ENCODE measurements around the gene MRPL44.
"Not testable (repeated sequence)": the region's sequence is repeated elsewhere in the genome, so short reads cannot be mapped to it uniquely, and the experiment has no call there.

Gene MRPL44

GRCh38 chr2:223970343-223971128 lies 13.3 kb downstream of the MRPL44 start:
- DNase-seq (ENCODE audit: low read depth in 2 of 2): peak in 1 of 2 donors; percentile 58

- DNase-seq (ENCODE audit: low read depth in 2 of 2): no peak
Observed at GRCh38 chr2:223971731-223972130, 14.5 kb downstream of the MRPL44 start.

GRCh38 chr2:223972656-223973102 lies 15.4 kb downstream of the MRPL44 start:
- DNase-seq (ENCODE audit: low read depth in 2 of 2): no peak

DNA sequence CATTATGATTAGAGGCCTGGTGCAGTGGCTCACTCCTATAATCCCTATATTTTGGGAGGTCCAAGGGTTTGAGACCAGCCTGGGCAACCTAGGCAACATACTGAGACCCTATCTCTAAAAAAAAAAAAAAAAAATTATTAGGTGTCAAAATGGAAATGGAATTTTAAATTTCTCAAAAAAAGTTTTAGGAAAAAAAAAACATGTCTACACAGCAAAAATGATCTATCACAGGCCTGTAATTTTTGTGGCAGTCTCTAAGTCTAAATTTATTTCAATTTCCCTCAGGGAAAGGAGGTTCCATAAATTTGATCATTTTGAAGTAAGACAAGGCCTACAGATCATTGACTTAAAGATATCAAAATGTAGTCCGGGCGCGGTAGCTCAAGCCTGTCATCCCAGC lies 16.3 kb downstream of the MRPL44 start:
- no peak for DNase-seq (ENCODE audit: low read depth in 2 of 2)

DNA sequence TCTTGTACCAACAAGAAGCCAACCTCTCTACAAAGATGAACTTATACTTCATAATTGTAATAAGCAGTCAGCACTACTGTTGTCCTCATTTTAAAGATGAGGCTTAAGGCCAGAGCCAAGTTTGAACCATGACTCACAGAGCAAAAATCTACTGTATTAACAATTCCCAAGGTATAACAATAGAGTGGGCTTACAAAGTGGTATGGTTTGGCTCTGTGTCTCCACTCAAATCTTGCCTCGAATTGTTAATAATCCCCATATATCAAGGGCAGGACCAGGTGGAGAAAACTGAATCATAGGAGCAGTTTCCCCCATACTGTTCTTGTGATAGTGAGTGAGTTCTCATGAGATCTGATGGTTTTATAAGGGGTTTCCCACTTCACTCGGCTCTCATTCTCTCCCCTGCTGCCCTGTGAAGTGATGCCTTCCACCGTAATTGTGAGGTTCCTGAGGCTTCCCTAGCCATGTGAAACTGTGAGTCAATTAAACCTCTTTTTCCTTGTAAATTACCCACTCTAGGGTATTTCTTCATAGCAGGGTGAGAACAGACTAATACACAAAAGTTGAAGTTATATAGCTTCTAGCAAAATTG lies 19.5 kb downstream of the MRPL44 start:
- no peak for DNase-seq (ENCODE audit: low read depth in 2 of 2)

- DNase-seq (ENCODE audit: low read depth in 2 of 2): no peak
Observed at GRCh38 chr2:223978451-223978850, 21.2 kb downstream of the MRPL44 start.

DNA sequence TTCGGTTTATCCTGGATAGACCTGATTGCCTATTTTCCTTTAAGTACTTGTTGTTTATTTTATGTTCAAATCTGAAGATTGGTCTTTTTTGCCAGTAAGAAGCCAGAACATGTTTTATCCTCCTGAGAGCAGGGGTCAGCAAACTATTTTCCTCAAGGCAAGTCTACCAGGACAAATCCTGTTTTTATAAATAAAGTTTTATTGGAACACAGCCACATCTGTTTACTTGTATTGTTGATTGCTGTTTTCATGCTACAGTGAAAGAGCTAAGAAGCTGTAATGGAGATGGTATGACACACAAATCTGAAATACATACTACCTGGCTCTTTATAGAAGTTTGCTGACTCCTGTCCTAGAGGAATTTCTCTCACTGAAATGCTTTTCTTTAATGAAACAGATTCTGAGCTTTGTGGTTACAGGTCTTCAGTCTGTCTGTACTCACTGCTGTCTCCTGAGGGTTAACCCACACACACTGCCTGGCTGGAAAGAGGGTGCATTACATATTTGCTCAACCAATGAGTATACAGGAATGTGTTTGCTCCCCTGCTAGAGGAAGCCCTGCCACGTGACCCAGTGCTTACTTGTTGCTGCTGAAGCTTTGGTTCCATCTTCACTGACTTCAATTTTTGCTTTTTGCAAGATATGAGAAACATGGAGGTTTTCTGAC lies 22.6 kb downstream of the MRPL44 start:
- DNase-seq (ENCODE audit: low read depth in 2 of 2): no peak

GRCh38 chr2:223980397-223980735 lies 23.1 kb downstream of the MRPL44 start:
- DNase-seq (ENCODE audit: low read depth in 2 of 2): no peak

GRCh38 chr2:223980803-223981202 lies 23.5 kb downstream of the MRPL44 start:
- DNase-seq (ENCODE audit: low read depth in 2 of 2): no peak

- no peak for DNase-seq (ENCODE audit: low read depth in 2 of 2)
Observed at GRCh38 chr2:223981241-223981640, 24.0 kb downstream of the MRPL44 start.

GRCh38 chr2:223989206-223989855 lies 32.1 kb downstream of the MRPL44 start:
- no peak for DNase-seq (ENCODE audit: low read depth in 2 of 2)

- no peak for DNase-seq (ENCODE audit: low read depth in 2 of 2)
Observed at GRCh38 chr2:223989856-223990232, 32.6 kb downstream of the MRPL44 start.

GRCh38 chr2:223991611-223992010 lies 34.3 kb downstream of the MRPL44 start:
- no peak for DNase-seq (ENCODE audit: low read depth in 2 of 2)

- peak; percentile 9 to 50 for DNase-seq (ENCODE audit: low read depth in 2 of 2)
Observed at GRCh38 chr2:223993634-223994232, 36.5 kb downstream of the MRPL44 start.

DNA sequence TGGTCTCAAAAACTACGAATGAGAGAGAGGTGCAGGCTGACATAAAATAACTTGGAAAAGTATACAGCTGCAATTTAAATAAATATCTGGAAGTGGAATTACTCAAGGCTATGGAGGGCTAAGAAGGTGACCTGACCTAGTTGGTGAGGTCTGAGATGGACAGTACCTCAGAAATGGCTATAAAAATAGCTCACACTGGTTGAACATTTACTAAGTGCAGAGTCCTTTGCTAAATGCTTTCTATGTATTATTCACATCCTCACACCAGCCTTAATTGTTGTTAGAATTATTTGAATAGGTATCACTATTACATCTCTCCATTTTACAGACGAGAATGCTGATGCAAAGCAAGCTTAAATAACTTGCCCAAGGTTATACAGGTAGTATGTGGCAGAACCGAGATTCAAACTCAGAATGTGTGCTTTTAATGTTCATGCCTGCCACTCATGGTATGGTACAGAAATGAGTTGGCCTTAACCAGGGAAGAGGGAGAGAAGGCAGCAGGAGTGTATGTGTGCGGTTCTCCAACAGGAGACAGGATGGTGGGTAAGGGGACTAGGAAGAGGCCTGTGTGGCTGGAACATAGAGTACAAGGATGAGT lies 37.4 kb downstream of the MRPL44 start:
- DNase-seq (ENCODE audit: low read depth in 2 of 2): no peak

DNA sequence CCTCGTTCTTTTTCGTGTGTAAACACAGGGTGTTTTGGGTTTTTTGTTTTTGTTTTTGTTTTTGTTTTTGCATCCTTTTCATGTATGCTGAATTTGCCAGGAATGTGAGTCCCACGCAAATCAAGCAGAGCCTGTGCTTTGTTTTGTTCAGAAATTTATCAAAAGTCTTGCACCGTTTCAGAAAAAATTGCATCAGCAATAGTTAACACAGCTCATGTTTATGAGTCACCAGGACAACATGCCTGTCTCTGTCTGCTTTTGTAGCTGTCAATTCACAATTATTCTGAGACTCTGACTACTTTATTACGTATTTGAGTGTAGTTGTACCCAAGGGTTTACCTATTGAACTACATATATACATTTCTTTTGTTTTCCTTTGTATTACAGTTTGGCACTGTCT lies 38.3 kb downstream of the MRPL44 start:
- DNase-seq (ENCODE audit: low read depth in 2 of 2): no peak

DNA sequence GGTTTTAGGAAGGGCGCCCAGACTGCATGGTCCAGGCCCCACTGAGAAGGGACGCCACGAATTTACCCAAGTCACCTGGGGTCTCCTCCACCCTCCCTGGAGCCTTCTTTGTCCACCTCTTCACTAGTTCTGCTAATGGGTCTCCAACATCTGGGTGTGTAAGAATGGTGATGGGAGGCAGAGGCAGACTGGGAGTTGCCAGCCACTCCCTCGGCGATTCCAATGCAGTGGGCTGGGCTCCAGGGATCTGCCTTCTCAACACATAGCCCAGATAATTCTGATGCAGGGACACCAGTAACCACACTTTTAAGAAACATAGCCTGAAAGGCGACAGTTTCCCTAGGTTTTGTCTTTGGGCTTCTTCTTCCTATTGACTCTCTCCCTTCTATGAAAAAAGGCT lies 39.1 kb downstream of the MRPL44 start:
- no peak for DNase-seq (ENCODE audit: low read depth in 2 of 2)

GRCh38 chr2:223997938-223998337 lies 40.7 kb downstream of the MRPL44 start:
- no peak for DNase-seq (ENCODE audit: low read depth in 2 of 2)

GRCh38 chr2:223998948-223999347 lies 41.7 kb downstream of the MRPL44 start:
- DNase-seq (ENCODE audit: low read depth in 2 of 2): no peak

DNA sequence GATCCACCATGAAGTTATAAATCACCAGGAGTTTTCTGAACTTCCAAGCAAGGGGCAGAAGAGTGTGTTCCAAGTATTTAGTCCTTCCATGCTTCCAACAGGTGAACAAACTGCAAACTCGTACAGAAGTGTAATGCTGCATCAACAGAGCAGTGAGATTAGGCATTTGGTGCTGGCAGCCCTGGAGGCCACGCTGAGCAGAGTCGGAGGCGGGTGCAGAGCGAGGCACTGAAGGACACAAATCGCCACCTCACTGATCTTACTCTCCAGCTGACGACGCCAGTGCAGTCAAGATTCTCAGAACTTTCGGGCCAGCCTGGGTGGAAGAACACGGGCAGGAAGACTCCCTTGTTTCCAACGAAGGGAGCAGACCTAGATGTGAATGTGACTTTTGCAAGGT lies 42.6 kb downstream of the MRPL44 start:
- no peak for DNase-seq (ENCODE audit: low read depth in 2 of 2)

- not testable (repeated sequence) for DNase-seq (ENCODE audit: low read depth in 2 of 2)
Observed at GRCh38 chr2:224000662-224001061, 43.4 kb downstream of the MRPL44 start.

Data from stimulated activated CD4-positive, alpha-beta T cell treated with anti-CD3 and anti-CD28 coated beads, Interleukin-15, amount 100 ng/mL, for 48 hours (primary cell).